Measurements from ENCODE around the gene VTN.

- no peak for TF ChIP-seq ZFX (IDR thresholded peaks at IDR 0.05)
- TF ChIP-seq, protein P1, sequence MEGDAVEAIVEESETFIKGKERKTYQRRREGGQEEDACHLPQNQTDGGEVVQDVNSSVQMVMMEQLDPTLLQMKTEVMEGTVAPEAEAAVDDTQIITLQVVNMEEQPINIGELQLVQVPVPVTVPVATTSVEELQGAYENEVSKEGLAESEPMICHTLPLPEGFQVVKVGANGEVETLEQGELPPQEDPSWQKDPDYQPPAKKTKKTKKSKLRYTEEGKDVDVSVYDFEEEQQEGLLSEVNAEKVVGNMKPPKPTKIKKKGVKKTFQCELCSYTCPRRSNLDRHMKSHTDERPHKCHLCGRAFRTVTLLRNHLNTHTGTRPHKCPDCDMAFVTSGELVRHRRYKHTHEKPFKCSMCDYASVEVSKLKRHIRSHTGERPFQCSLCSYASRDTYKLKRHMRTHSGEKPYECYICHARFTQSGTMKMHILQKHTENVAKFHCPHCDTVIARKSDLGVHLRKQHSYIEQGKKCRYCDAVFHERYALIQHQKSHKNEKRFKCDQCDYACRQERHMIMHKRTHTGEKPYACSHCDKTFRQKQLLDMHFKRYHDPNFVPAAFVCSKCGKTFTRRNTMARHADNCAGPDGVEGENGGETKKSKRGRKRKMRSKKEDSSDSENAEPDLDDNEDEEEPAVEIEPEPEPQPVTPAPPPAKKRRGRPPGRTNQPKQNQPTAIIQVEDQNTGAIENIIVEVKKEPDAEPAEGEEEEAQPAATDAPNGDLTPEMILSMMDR (conservative IDR thresholded peaks at IDR 0.05) = no peak
These were observed 448 bp downstream of the VTN start for GRCh38 chr17:28369684-28370034.
